Stimulated activated memory B cell treated with anti-CD40 and anti-IgM and Interleukin-4, amounts not matched to agents 10 μg/mL and 1 μg/mL and 100 μg/mL, for 72 hours (primary cell): ENCODE results near the gene SLC25A2.
A peak's percentile ranks its signal among the peaks of the same experiment; 100 is the strongest.
"Not testable (repeated sequence)": the region's sequence is repeated elsewhere in the genome, so short reads cannot be mapped to it uniquely, and the experiment has no call there.

Source experiments
- ATAC-seq: fragments of 150-1000 bp; cut with Tn5 transposase; 2 replicates; pipeline ENCODE4 v1.10.0; 2021
- H3K27ac Mint-ChIP-seq: one replicate; pipeline ENCODE4 v1.8.0; 2022; ENCODE audit warnings: mild to moderate bottlenecking, mixed read lengths
- H3K27me3 Mint-ChIP-seq: one replicate; pipeline ENCODE4 v1.8.0; 2022; ENCODE audit warnings: mixed read lengths
- H3K36me3 Mint-ChIP-seq: one replicate; pipeline ENCODE4 v1.8.0; 2022; ENCODE audit warnings: mixed read lengths
- H3K4me1 Mint-ChIP-seq: one replicate; pipeline ENCODE4 v1.8.0; 2022; ENCODE audit warnings: mixed read lengths
- H3K4me3 Mint-ChIP-seq: one replicate; pipeline ENCODE4 v1.8.0; 2022; ENCODE audit warnings: mild to moderate bottlenecking, moderate library complexity, mixed read lengths
- H3K9me3 Mint-ChIP-seq: one replicate; pipeline ENCODE4 v1.8.0; 2022; ENCODE audit warnings: mixed read lengths

Gene SLC25A2

DNA sequence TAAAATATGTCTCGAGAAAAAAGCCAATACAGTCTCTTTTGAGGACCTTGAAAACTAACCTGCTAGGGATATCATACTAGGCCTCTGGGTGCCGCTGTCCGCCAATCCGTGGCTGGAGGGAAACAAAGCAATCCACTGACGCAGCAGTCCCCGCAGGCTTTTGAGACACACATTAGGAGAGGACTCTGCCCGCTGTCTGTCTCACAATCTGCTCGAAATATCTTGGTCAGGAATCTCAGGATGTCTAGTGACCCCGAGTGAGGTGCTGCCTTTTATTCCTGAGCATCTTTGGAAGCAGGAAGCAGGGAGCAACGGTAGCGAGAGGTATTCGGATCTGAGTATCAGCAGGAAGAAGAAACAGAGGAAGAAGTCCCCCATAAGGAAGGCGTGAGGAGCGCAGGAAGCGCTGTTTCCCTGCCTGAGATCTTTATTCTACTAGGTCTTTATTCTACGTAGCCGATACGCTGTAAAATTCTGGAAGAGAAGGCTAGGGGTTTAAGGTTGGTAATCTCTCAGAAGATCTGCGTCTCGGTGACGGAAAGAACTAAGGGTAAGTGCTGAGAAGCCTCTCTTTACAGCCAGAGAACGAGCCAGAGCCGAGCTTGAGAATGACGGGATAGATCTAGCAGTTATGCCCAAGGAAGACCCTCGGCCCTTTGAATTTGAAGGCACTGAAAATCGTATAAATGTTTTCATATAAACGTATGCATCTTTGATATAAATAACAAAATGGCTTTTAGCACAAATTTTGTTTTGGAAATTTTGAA, 22.4 kb upstream of the SLC25A2 start:
- peak; percentile 82 for ATAC-seq
- Mint-ChIP-seq H3K27ac (peak overlapping the region; percentile 74), H3K4me1 (peaks cover 15% of the 10 kb centered on the region), H3K4me3 (peak overlapping the region; percentile 84), H3K36me3 (no peaks in the 10 kb centered on the region), H3K9me3 (peaks cover 6% of the 10 kb centered on the region), H3K27me3 (peaks cover 30% of the 10 kb centered on the region)

DNA sequence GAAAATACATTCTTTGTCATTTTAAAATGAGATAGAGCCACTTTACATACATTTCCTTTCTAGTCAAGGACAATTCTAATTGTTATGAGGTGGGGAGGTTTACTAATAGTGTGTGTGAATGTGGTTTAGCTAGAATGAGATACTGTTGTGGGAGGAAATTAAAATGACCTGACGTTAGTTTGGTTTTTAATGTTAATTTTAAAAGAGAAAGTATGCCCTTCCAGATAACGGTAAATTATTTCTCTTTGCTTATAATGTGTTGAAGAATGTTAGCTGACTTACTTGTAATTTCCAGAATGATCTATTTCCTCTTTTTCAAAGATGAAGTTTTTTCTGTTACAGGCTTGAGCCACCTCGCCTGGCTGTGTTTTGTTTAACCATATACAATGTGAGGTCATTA, 18.4 kb upstream of the SLC25A2 start:
- Mint-ChIP-seq H3K4me3 (peak overlapping the region; percentile 31), H3K9me3 (peaks cover 15% of the 10 kb centered on the region), H3K4me1 (peaks cover 36% of the 10 kb centered on the region), H3K27ac (no peak overlapping the region), H3K27me3 (peaks cover 14% of the 10 kb centered on the region), H3K36me3 (peaks cover 29% of the 10 kb centered on the region)
- no peak for ATAC-seq

DNA sequence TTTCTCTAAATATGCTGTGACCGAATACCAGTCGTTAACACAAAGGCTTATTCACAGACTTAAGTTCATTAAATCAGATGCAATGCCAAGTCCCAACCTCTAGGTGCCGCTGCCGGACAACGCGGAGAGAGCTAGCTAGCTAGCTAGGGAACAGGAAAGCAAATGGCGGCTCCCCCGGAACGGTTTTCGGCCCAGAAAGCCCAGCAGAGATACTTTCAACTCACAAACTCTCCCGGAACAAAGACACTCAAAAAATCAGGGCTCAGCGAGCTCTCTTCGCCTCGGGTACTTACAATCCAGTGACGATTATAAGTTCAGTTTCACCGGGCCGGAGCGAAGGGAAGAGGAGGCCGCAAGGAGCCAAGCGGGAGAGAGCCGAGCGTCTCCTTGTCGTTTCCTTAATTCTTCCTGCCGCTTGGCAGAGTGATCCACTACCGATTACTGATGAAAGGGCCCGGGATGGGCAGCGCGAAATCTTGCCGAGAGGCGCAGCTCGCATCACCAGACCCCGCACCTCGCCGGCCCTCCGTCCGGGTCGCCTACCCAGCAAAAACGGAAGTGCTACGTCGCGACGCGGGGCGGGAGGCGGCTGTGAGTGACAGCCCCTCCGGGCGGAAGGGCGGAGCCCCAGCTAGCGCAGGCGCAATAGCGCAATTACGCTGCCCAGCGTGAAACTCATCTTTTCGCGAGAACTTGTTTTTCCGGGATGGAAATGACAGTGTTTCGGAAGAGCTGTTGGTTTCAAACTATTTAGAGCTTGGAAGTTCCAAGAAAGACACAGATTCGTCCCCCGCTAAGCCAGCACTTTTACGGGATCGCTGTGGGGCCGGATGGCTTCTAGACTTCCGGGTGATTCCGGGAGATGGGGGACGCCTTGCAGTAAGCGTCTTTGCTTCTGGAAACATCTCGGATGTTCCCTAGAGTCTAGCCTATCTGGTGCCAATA, 16.6 kb upstream of the SLC25A2 start, which contains the start of gene TAF7:
Gene TAF7 (minus strand): TSS at position 560 of the 945 bp plus-strand sequence. CDS start 740 bp downstream, outside the sequence.
- ATAC-seq: peak; percentile 100
- Mint-ChIP-seq H3K27me3 (no peaks in the 10 kb centered on the region), H3K4me1 (peaks cover 28% of the 10 kb centered on the region), H3K36me3 (peaks cover 44% of the 10 kb centered on the region), H3K27ac (peak within 1 kb of the TSS; percentile 100), H3K4me3 (peak within 1 kb of the TSS; percentile 98), H3K9me3 (peaks cover 19% of the 10 kb centered on the region)

DNA sequence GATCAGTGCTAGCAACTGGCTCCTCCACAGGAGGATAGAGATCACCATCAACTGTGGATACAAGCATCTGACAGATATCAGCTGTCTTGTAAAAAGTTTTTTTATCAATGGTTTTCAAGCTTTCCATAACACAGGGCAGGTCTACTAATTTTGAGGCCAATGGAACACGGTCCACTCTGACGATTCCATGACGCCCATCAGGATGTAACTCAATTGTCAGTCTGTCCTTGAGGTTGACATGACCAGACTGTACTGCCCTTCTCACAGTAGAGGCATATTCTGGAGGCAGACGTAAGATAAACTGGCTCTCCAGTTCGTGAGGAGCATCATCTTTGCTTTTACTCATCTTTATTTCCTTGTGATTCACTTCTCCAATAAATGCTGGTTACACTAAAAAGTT, 15.8 kb upstream of the SLC25A2 start:
- Mint-ChIP-seq H3K4me3 (peak overlapping the region; percentile 98), H3K27ac (peak overlapping the region; percentile 100), H3K36me3 (peaks cover 51% of the 10 kb centered on the region), H3K9me3 (peaks cover 24% of the 10 kb centered on the region), H3K27me3 (no peaks in the 10 kb centered on the region), H3K4me1 (peaks cover 28% of the 10 kb centered on the region)
- no peak for ATAC-seq

DNA sequence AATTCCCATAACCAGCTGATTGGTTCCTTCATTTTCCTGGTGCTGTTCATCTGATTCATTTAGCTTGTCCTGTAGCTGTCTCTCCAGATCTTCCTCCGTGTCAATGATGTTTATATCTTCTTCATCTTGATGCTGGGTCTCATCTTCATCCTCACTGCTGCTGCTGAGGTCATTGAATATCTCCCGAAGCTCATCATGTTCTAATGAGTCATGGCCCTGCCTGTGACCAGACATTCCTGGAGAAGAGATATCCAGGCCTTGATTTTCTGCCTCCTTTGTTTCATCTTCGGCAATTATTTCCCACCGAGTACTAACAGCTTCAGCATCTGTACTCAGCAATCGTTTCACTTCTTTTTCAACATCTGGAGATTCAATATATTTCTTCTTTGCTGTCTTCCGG, 15.4 kb upstream of the SLC25A2 start:
- H3K27me3 Mint-ChIP-seq: no peaks in the 10 kb centered on the region
- H3K9me3 Mint-ChIP-seq: peaks cover 26% of the 10 kb centered on the region
- peaks cover 28% of the 10 kb centered on the region for H3K4me1 Mint-ChIP-seq

DNA sequence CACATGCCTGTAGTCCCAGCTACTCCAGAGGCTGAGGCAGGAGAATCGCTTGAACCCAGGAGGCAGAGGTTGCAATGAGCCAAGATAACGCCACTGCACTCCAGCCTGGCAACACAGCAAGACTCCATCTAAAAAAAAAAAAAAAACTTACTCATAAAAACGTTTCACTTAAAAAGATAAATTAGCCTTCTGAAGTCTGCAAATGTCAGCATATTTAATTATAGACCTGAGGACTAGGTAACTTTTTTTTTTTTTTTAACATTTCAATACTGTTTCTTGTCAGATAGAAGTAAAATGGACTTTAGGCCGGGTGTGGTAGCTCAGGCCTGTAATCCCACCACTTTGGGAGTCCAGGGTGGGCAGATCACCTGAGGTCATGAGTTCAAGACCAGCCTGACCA, 13.1 kb upstream of the SLC25A2 start:
- peaks cover 24% of the 10 kb centered on the region for H3K9me3 Mint-ChIP-seq
- H3K27me3 Mint-ChIP-seq, H3K27ac Mint-ChIP-seq, H3K4me3 Mint-ChIP-seq, ATAC-seq: not testable (repeated sequence)
- peaks cover 79% of the 10 kb centered on the region for H3K36me3 Mint-ChIP-seq
- H3K4me1 Mint-ChIP-seq: peaks cover 23% of the 10 kb centered on the region

More for the DNA sequence above, 15.4 kb upstream of the SLC25A2 start:
- peaks cover 56% of the 10 kb centered on the region for H3K36me3 Mint-ChIP-seq
- ATAC-seq: no peak
- H3K4me3 Mint-ChIP-seq: peak overlapping the region; percentile 98
- peak overlapping the region; percentile 100 for H3K27ac Mint-ChIP-seq

DNA sequence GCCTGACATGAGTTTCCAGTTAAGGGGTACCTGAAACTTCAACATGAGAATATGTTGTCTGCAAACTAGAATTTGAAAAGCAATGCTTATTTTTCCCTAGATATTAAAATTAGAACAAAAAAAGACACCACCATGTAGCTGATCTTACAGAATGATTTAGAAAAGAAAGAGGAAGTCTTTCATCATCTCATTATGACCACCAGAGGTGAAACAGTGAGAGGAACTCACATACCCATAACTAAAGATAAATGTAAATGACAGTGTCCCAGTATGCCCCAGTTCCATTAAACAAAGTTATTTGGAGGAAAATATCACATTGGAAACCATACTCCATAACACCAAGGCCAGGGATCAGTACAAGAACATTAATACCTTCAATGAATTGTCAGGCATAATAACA, 9.9 kb upstream of the SLC25A2 start:
- H3K9me3 Mint-ChIP-seq: peaks cover 24% of the 10 kb centered on the region
- no peak for ATAC-seq
- peaks cover 8% of the 10 kb centered on the region for H3K4me1 Mint-ChIP-seq
- H3K4me3 Mint-ChIP-seq: no peak overlapping the region
- no peak overlapping the region for H3K27ac Mint-ChIP-seq
- no peaks in the 10 kb centered on the region for H3K27me3 Mint-ChIP-seq
- peaks cover 89% of the 10 kb centered on the region for H3K36me3 Mint-ChIP-seq

DNA sequence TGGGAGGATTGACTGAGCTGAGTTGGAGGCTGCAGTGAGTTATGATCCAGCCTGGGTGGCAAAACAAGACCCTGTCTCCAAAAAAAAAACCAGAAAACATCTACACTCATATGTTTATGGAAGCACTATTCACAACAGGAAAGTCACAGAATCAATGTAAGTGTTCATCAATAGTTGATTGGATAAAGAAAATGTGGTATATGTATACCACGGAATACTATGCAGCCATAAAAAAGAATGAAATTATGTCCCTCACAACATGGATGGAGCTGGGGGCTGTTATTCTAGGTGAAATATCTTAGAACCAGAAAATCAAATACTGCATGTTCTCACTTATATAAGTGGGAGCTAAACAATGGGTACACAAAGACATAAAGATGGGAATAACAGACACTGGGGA, 2.8 kb upstream of the SLC25A2 start:
- H3K9me3 Mint-ChIP-seq: peaks cover 24% of the 10 kb centered on the region
- H3K4me1 Mint-ChIP-seq: peaks cover 6% of the 10 kb centered on the region
- H3K36me3 Mint-ChIP-seq: peaks cover 86% of the 10 kb centered on the region
- no peak overlapping the region for H3K27ac Mint-ChIP-seq
- no peaks in the 10 kb centered on the region for H3K27me3 Mint-ChIP-seq
- no peak overlapping the region for H3K4me3 Mint-ChIP-seq
- no peak for ATAC-seq

DNA sequence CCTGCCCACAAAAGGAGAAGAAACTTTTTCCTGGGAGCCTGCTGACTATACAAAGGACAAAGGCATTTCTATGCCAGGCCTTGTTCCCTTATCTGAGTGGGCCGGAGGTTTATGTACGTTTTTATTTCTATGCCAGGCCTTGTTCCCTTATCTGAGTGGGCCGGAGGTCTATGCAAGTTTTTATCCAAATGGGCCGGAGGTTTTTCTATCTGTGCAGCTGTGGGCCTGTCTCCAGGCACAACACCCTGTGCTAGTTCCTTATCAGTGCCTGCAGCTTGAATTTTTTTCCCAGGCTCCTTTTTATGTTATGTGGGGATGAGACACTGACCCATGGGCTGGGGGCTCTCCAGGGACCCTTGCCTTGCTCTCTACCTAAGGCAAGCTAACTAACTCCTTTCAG, 5.5 kb downstream of the SLC25A2 start:
- no peak overlapping the region for H3K4me3 Mint-ChIP-seq
- H3K36me3 Mint-ChIP-seq: peaks cover 73% of the 10 kb centered on the region
- H3K27ac Mint-ChIP-seq: no peak overlapping the region
- H3K4me1 Mint-ChIP-seq: peaks cover 5% of the 10 kb centered on the region
- no peaks in the 10 kb centered on the region for H3K27me3 Mint-ChIP-seq
- ATAC-seq: no peak
- H3K9me3 Mint-ChIP-seq: peaks cover 35% of the 10 kb centered on the region

DNA sequence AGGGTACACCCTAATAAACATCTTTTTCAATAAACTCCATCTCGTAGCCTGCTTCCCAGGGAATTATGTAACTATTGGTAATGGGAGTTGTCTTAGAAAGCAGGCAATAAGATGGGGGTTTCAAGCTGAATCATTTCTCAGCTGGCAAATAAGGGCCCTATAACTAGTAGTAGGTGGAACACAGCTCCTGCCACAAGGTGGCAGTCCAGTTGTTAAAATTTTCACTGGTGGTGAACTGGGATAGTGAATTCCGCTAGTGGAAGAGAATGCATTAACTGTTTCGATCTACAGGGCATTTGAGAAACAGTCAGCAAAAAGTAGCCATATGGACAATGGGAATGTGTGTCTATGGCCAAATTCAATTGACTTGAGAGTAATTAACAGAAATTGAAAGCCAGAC, 30.9 kb downstream of the SLC25A2 start:
- H3K9me3 Mint-ChIP-seq: peaks cover 49% of the 10 kb centered on the region
- H3K36me3 Mint-ChIP-seq: peaks cover 73% of the 10 kb centered on the region

DNA sequence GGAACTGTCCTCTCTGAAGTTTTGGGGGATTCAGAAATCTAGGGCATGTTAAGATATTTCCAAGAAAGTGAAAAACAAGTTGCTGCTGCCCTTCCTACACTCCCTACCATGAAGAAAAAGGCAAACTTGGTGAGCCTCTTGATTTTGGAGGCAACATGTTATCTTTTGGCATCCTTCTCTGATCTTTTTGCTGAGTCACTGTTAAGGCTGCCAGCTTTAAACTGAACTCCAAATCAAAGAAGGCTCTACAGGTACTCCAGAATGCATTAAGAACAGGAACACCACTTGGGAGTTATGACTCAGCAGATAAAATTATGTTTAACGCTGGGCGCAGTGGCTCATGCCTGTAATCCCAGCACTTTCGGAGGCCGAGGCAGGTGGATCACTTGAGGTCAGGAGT, 34.7 kb downstream of the SLC25A2 start:
- H3K9me3 Mint-ChIP-seq: peaks cover 37% of the 10 kb centered on the region
- H3K4me1 Mint-ChIP-seq: no peaks in the 10 kb centered on the region
- no peaks in the 10 kb centered on the region for H3K27me3 Mint-ChIP-seq
- ATAC-seq: no peak
- H3K27ac Mint-ChIP-seq: no peak overlapping the region
- peaks cover 79% of the 10 kb centered on the region for H3K36me3 Mint-ChIP-seq
- no peak overlapping the region for H3K4me3 Mint-ChIP-seq

More for the DNA sequence above, 30.9 kb downstream of the SLC25A2 start:
- Mint-ChIP-seq H3K4me3 (no peak overlapping the region), H3K27me3 (no peaks in the 10 kb centered on the region), H3K4me1 (no peaks in the 10 kb centered on the region), H3K27ac (no peak overlapping the region)
- no peak for ATAC-seq

DNA sequence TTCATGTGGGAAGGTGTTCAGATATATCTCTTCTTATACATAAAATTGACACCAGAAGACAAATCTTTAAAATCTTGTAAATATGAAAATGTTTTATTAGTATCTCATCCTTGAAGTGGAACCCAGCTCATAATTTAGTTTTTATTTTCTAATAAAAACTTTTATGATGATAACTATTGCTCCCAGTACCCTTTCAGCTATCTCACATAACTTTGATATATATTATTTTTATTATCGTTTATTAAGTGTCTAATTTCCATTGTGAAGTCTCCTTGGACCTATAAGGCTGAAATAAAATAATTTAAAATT, 42.7 kb downstream of the SLC25A2 start:
- Mint-ChIP-seq H3K36me3 (peaks cover 55% of the 10 kb centered on the region), H3K4me3 (no peak overlapping the region), H3K9me3 (peaks cover 23% of the 10 kb centered on the region), H3K27me3 (no peaks in the 10 kb centered on the region), H3K4me1 (no peaks in the 10 kb centered on the region), H3K27ac (no peak overlapping the region)
- no peak for ATAC-seq

DNA sequence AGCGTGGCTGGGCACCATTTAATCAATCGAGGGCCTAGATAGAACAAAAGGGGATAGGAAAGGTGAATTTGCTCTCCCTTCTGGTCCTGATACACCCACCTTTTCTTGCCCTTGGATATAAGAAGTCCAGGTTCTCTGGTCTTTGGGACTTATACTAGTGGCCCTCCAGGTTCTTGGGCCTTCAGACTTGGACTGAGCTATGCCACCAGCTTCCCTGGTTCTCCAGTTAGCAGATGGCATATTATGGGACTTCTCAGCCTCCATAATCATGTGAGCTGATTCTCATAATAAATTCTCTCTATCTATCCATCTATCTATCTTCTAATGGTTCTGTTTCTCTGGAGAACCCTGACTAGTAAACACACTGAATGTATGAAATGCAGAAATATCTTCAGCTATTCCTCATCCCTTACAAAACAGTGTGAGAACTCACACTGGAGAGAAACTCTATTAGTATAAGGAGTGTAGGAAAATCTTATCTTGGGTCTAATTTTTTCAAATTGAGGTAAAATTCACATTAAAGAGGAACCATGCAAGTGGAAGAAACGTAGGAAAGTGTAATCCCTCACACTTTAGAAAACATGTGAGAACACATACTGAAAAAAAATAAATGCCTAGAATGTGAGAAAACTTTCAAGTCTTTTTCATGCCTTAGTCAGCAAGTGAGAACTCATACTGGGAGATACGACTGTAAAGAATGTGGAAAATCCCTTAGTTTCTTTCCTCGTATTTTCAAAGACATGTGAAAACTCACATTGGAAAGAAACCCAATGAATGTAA, 43.2 kb downstream of the SLC25A2 start:
- no peaks in the 10 kb centered on the region for H3K4me1 Mint-ChIP-seq
- H3K36me3 Mint-ChIP-seq: peaks cover 52% of the 10 kb centered on the region
- H3K9me3 Mint-ChIP-seq: peaks cover 18% of the 10 kb centered on the region

DNA sequence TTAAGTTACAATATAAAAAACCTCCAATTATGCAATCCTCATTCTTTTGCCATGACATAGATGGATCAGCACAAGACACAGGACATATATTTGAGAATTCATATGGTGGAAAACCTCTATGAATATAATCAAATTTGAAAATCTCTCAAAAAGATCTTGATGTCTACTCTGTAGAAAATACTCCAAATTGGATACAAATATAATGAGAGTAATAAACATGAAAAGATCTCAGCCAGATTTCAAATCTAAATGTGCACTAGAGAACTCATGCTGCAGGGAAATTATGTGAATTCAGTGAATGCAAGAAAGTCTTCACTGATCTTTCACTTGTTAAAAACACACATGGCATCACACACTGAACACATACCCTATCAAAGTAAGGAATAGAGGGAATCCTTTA, 44.9 kb downstream of the SLC25A2 start:
- ATAC-seq: no peak
- H3K9me3 Mint-ChIP-seq: peaks cover 19% of the 10 kb centered on the region
- no peaks in the 10 kb centered on the region for H3K4me1 Mint-ChIP-seq
- no peak overlapping the region for H3K27ac Mint-ChIP-seq
- H3K27me3 Mint-ChIP-seq: no peaks in the 10 kb centered on the region
- H3K4me3 Mint-ChIP-seq: no peak overlapping the region
- peaks cover 44% of the 10 kb centered on the region for H3K36me3 Mint-ChIP-seq

More for the DNA sequence above, 43.2 kb downstream of the SLC25A2 start:
- no peak overlapping the region for H3K27ac Mint-ChIP-seq
- no peak overlapping the region for H3K4me3 Mint-ChIP-seq
- no peak for ATAC-seq
- H3K27me3 Mint-ChIP-seq: no peaks in the 10 kb centered on the region

DNA sequence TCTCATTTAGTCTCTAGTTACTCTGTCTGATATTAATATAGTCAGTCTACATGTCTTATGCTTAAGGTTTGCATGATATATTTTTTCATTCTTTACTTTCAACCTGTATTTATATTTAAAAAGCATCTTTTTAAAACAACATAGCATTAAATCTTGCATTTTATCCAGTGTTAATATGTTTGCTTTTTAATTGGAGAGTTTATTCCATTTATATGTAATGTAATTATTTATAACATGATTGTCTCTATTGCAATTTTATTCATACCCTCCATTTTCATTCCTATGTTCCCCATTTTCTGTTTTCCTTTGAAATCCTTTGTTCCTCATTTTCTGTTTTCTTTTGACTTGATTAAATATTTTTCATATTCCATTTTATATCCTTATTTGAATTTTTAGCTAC, 45.4 kb downstream of the SLC25A2 start:
- peaks cover 18% of the 10 kb centered on the region for H3K9me3 Mint-ChIP-seq

More for the DNA sequence above, 45.4 kb downstream of the SLC25A2 start:
- Mint-ChIP-seq H3K4me3 (no peak overlapping the region), H3K4me1 (no peaks in the 10 kb centered on the region), H3K36me3 (peaks cover 39% of the 10 kb centered on the region), H3K27ac (no peak overlapping the region), H3K27me3 (no peaks in the 10 kb centered on the region)
- ATAC-seq: no peak
